Cardiac septum (tissue), 1 donor: Measurements from ENCODE around the gene LIN37. TPM values are rescaled to one million over a fixed set of nuclear protein-coding genes. Genes with fewer than 3 reads are reported as not detected.
"Not testable (repeated sequence)": the region's sequence is repeated elsewhere in the genome, so short reads cannot be mapped to it uniquely, and the experiment has no call there.

ENCODE experiments used
- DNase-seq: peaks from one replicate; pipeline ENCODE4 v3.0.0-alpha.2; 2020; ENCODE audit warnings: low spot score
- intact Hi-C: fragments of 100-400 bp; cut with DNase I; formaldehyde crosslinking; loops from one replicate; pipeline ENCODE4 v1.14.0; 2022
- total RNA-seq: library from RNA; stranded (reverse); fragmentation: NEBNext Ultra II Directional; extraction: Animal tissue kit (Norgen Biotek cat#: 25700); gene quantifications from one replicate; pipeline ENCODE4 v1.2.1, GENCODE V29; 2021
- donor health status: DM: no; HTN: no; CAD: no.

The LIN37 gene
- total RNA-seq, 1 donor from 2014 or later = 9.6 TPM

DNA sequence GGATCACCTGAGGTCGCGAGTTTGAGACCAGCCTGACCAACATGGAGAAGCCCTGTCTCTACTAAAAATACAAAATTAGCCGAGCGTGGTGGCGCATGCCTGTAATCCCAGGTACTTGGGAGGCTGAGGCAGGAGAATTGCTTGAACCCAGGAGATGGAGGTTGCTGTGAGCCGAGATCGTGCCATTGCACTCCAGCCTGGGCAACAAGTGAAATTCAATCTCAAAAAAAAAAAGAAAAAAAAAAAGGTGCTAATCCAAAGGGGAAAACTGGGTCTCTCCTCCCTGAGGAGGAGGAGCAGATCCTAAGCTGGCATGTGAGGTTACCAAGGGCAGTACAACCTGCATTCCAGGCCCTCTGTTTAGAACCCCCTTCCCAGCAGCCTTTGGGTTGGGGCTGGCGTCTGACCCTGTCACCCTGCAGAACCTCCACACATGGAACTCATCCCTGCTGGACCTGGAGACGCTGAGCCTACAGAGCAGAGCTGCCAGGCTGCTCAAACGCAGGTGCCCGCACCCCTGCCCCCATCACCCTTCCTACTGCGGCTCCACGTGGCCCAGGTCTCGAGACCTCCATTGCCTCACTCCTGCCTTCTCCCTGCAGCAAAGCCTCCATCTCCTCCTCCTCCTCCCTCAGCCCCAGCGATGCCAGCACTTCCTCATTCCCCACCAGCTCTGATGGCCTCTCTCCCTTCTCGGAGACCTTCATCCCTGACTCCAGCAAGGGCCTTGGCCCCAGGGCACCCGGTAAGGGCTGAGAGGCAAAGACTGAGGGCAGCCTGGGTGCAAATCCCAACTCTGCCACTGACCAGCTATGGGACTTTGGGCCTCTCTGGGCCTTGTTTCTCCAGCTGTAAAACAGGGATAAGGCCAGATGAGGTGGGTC is 16.3 kb downstream of the LIN37 start:
- DNase-seq = no peak
- intact Hi-C loops = no loop called here

DNA sequence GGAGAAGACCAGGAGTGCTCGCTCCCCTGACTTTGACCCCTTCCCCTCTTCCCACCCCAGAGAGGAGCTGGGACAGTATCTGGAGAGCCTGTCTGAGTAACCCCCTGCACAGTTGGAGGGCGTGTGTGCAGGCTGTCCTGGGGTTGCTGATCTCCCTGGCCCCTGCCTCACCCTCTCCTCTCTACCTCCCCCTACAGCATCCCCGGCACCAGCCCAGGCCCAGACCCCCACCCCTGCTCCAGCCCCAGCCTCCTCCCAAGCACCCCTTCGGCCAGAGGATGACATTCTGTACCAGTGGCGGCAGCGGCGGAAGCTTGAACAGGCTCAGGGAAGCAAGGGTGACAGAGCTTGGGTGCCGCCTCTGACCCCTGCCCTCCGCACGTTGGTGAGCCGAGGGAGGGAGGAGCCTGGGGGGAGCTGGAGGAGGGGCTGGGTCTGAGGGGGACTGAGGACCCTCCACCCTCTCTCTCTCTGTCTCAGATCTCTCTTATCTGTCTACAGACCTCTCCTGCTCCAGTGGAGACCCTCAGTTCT is 18.3 kb downstream of the LIN37 start:
- intact Hi-C loops = no loop called here
- DNase-seq = no peak

GRCh38 chr19:35767288-35768081 is 19.1 kb downstream of the LIN37 start:
- DNase-seq = no peak
- intact Hi-C loops = no loop called here

DNA sequence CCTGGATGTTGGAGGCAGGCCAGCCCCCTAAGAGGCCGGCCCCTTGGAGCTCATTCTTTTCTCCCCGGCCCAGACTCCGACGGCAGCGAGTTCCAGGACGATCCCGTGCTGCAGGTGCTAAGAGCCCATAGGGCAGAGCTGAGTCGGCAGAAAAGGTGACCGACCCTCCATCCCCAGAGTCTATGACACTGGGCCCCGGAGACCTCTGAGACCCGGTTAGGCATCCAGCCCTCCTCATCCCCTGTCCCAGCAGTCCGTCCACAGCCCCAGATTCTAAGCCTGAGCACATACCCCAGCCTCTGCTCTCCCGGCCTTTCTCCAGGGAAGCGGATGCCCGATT is 19.7 kb downstream of the LIN37 start:
- DNase-seq = no peak
- intact Hi-C loops = no loop called here

DNA sequence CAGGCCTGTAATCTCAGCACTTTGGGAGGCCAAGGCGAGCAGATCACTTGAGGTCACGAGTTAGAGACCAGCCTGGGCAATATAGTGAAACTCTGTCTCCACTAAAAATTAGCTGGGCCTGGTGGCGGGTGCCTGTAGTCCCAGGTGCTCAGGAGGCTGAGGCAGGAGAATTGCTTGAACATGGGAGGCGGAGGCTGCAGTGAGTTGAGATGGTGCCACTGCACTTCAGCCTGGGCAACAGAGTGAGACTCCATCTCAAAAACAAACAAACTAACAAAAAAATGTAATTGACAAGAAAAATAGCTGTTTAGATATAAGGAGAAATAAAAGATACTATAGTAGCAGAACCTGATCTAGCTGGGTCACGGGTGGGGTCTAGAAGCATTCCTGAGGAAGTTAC is 24.0 kb downstream of the LIN37 start:
- intact Hi-C loops = loop anchor here (10.0 kb wide), 1 partner anchor 92 kb away; the partner anchor contains the start of gene APLP1
- DNase-seq = not testable (repeated sequence)

DNA sequence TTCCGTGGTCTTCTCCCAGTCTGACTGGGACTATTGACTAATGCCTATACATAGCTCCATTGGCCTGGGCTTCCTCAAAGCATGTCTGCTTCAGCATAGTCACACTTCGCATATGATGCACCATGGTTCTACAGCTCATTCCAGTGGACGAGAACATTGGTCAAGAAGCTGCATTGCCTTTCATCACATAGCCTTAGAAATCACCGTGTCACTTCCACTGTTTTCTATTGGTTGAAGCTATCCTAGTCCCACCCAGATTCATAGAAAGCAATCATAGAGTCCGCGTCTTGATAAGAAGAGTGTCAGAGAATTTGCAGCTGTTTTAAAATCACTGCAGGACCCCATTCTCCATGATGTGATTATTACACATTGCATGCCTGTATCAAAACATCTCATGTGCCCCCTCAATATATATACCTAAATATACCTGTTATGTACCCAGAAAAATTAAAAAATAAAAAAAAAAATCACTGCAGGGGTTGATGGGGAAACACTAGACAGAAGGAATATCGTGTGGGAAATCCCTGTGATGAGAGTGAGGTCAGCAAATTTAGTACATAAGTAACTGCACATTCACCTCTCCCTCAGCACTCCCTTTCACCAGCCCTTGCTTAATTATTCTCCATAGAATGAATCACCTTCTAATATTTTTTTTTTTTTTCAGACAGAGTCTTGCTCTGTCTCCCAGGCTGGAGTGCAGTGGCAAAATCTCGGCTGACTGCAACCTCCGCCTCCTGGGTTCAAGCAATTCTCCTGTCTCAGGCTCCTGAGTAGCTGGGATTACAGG is 24.8 kb downstream of the LIN37 start:
- intact Hi-C loops = loop anchor here (10.0 kb wide), 1 partner anchor 92 kb away; the partner anchor contains the start of gene APLP1
- DNase-seq = no peak

DNA sequence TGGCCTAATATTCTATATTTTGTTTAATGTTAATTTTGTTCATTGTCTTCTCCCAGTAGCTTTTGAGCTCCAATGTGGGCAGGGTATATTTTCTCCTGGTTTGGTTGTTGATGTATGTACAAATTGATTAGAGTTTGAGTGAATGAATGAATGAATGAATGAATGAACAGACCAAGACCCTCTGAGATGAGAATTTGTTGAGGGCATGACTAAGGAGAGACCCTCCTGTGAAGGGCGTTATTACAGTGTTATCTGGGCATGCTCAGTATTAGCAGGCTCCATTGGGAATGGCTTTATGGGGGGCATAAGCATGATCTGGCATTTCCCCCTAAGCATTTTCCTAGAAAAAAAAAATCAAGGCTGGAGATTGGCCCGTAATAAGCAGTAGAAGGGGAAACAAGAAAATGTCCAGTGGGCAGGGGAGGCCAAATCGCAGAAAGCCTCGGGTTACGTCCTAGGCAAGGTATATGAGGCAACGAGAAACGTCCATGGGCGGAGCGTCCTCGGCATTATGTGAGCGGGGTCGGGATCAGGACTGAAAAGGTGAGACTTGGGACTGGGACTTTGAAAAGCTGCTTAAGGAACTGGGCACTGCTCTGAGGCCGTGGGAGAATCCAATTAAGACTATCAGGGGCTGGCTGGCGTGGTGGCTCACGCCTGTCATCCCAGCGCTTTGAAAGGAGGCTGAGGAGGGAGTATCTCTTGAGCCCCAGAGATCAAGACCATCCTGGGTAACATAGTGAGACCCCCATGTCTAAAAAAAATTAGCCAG is 26.1 kb downstream of the LIN37 start:
- DNase-seq = no peak
- intact Hi-C loops = loop anchor here (10.0 kb wide), 1 partner anchor 90 kb away; the partner anchor contains the start of gene APLP1

GRCh38 chr19:35775046-35775297 is 26.6 kb downstream of the LIN37 start:
- no peak for DNase-seq
- intact Hi-C loops = loop anchor here (10.0 kb wide), 1 partner anchor 90 kb away; the partner anchor contains the start of gene APLP1

- intact Hi-C loops = loop anchor here (10.0 kb wide), 1 partner anchor 89 kb away; the partner anchor contains the start of gene APLP1
- DNase-seq = peak; percentile 99
Measured at GRCh38 chr19:35775298-35776101, 27.1 kb downstream of the LIN37 start, which contains the start of gene ARHGAP33. Gene ARHGAP33 (plus strand): TSS chr19:35775564. CDS start chr19:35775659, 95 bp downstream.

- no peak for DNase-seq
- intact Hi-C loops = loop anchor here (10.0 kb wide), 1 partner anchor 89 kb away; the partner anchor contains the start of gene APLP1
Measured at GRCh38 chr19:35776102-35776788, 27.9 kb downstream of the LIN37 start.

DNA sequence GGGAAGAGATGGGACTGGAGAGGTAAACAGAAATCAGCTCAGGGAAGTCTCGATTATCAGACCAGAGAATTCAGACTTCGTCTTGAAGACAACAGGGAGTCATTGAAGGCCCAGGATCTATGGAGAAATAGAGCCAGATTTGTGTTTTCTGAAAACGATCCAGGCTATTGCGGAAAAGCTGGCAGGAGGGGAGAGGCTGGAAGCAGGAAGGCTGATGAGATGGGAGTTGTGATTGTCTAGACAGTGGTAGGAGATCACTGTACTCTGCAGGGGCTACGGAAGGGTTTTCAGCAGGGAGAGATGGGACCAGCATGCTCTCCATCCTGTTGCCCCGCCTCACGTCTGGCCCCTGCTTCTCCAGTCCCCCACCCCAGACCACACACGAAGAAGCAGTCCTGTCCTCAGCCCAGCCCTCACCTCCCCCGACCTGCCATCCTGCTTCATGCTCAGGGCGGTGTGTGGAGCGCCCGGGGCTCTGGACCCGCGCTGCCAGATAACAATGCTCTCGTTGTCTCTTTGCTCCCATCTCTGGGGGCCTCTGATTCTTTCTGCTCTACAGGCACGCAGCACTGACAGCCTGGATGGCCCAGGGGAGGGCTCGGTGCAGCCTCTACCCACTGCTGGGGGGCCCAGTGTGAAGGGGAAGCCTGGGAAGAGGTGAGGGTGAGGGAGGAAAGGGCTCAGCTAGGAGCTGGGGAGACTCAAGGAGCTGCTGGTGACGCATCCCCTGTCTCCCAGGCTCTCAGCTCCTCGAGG is 28.9 kb downstream of the LIN37 start:
- intact Hi-C loops = loop anchor here (10.0 kb wide), 1 partner anchor 88 kb away; the partner anchor contains the start of gene APLP1
- no peak for DNase-seq

GRCh38 chr19:35777961-35778360 is 29.6 kb downstream of the LIN37 start:
- intact Hi-C loops = loop anchor here (10.0 kb wide), 1 partner anchor 87 kb away; the partner anchor contains the start of gene APLP1
- DNase-seq = no peak

DNA sequence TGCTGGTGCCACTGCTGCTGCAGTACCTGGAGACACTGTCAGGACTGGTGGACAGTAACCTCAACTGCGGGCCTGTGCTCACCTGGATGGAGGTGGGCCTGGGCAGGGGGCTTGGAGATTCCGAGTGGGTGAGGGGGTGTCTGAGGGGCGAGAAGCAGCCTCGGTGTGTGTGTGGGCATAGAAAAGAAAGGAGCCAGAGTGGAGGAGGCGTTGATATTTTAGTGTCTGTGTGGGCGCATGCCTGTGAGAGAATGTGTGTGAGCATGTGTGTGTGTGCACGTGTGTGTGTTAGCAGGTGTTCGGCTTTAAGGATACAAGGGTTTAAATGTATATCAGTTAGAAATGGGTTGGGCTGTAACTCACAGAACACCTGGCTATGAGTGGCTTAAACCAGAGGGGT is 30.7 kb downstream of the LIN37 start:
- intact Hi-C loops = loop anchor here (10.0 kb wide), 1 partner anchor 86 kb away; the partner anchor contains the start of gene APLP1

GRCh38 chr19:35780058-35780457 is 31.7 kb downstream of the LIN37 start:
- no peak for DNase-seq
- intact Hi-C loops = no loop called here

More for the DNA sequence above, 30.7 kb downstream of the LIN37 start:
- no peak for DNase-seq

DNA sequence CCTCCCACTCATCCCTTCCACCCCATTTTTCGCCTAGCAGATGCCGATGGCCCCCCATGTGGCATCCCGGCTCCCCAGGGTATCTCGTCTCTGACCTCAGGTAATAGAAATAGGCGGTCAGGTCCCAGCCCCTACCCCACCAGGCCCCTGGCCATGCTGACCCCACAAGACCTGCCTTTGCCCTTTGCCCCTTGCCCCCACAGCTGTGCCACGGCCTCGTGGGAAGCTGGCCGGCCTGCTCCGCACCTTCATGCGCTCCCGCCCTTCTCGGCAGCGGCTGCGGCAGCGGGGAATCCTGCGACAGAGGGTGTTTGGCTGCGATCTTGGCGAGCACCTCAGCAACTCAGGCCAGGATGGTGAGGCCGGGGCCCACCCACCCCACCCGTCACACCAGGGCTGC is 32.3 kb downstream of the LIN37 start:
- no peak for DNase-seq
- intact Hi-C loops = no loop called here

GRCh38 chr19:35781650-35782049 is 33.3 kb downstream of the LIN37 start:
- DNase-seq = no peak
- intact Hi-C loops = no loop called here
